Activated T-cell treated with anti-CD3 and anti-CD28 coated beads, Interleukin-2, amount 50 U/mL, for 4 hours (primary cell): ENCODE results near the gene PPIP5K2. TPM values are rescaled to one million over a fixed set of nuclear protein-coding genes. Genes with fewer than 3 reads are reported as not detected.

Source experiments
- ATAC-seq, 2 donors: fragments of 200-7000 bp; cut with Tn5 transposase; one replicate each; pipeline ENCODE4 v1.10.0; 2021
- DNase-seq: peaks from one replicate; pipeline ENCODE4 v3.0.0-alpha.2; 2020
- H3K27me3 Mint-ChIP-seq: one replicate; pipeline ENCODE4 v1.8.0; 2021; ENCODE audit warnings: low read depth, mixed read lengths
- H3K36me3 Mint-ChIP-seq: one replicate; pipeline ENCODE4 v1.8.0; 2022; ENCODE audit warnings: mixed read lengths; ENCODE audit not compliant: insufficient read depth
- H3K4me1 Mint-ChIP-seq: one replicate; pipeline ENCODE4 v1.8.0; 2021; ENCODE audit warnings: low read depth, mixed read lengths
- H3K4me3 Mint-ChIP-seq: one replicate; pipeline ENCODE4 v1.8.0; 2021; ENCODE audit warnings: mild to moderate bottlenecking, moderate library complexity, mixed read lengths
- H3K9me3 Mint-ChIP-seq: one replicate; pipeline ENCODE4 v1.8.0; 2021; ENCODE audit warnings: mixed read lengths
- total RNA-seq, 3 donors: library from RNA; stranded (reverse); gene quantifications; one replicate each; pipeline ENCODE4 v1.2.1, GENCODE V29; 2021

PPIP5K2 gene
- total RNA-seq, 3 donors from 2014 or later, result 40.2 to 56.9 (median 53.9) TPM

- peaks cover 5% of the 10 kb centered on the region for H3K9me3 Mint-ChIP-seq
- H3K4me3 Mint-ChIP-seq, result no peak overlapping the region
- no peak for DNase-seq
- peaks cover 35% of the 10 kb centered on the region for H3K4me1 Mint-ChIP-seq
- no peaks in the 10 kb centered on the region for H3K27me3 Mint-ChIP-seq
- peaks cover 24% of the 10 kb centered on the region for H3K36me3 Mint-ChIP-seq
- ATAC-seq, result no peak
Measured at GRCh38 chr5:103110403-103110802, 9.7 kb upstream of the PPIP5K2 start.

DNA sequence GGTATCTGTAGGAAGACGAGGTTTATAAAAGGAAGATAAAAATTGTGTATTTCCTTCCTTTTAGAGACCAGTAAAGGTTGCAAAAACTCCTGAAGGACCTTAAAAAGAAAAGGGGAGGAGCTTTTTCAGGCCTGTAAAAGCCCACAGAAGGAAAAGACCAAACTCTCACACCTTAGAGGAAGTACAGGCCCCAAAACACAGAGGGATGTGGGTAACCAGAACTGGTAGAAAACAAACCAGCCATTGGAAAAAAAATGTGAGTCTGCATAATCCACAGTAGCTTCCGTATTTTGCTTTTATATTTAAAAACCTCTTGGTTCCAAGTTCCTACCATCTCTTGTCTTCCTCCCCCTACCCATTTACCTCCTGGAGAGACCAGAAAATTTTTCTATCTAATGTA, 8.6 kb upstream of the PPIP5K2 start:
- Mint-ChIP-seq H3K36me3 (peaks cover 19% of the 10 kb centered on the region), H3K4me3 (peak overlapping the region; percentile 57), H3K9me3 (peaks cover 5% of the 10 kb centered on the region), H3K27me3 (no peaks in the 10 kb centered on the region), H3K4me1 (peaks cover 35% of the 10 kb centered on the region)
- DNase-seq, result no peak
- no peak for ATAC-seq

GRCh38 chr5:103112910-103113309, 7.2 kb upstream of the PPIP5K2 start:
- H3K4me3 Mint-ChIP-seq, result no peak overlapping the region
- H3K27me3 Mint-ChIP-seq, result no peaks in the 10 kb centered on the region
- DNase-seq (no peak), ATAC-seq (no peak)
- peaks cover 5% of the 10 kb centered on the region for H3K9me3 Mint-ChIP-seq
- peaks cover 35% of the 10 kb centered on the region for H3K4me1 Mint-ChIP-seq
- peaks cover 11% of the 10 kb centered on the region for H3K36me3 Mint-ChIP-seq

- H3K4me3 Mint-ChIP-seq, result no peak overlapping the region
- no peaks in the 10 kb centered on the region for H3K27me3 Mint-ChIP-seq
- ATAC-seq (no peak), DNase-seq (no peak)
- peaks cover 46% of the 10 kb centered on the region for H3K4me1 Mint-ChIP-seq
- H3K36me3 Mint-ChIP-seq, result peaks cover 4% of the 10 kb centered on the region
- peaks cover 5% of the 10 kb centered on the region for H3K9me3 Mint-ChIP-seq
Measured at GRCh38 chr5:103114440-103114839, 5.7 kb upstream of the PPIP5K2 start.

GRCh38 chr5:103117471-103117991, 2.6 kb upstream of the PPIP5K2 start:
- ATAC-seq (no peak), DNase-seq (no peak)
- Mint-ChIP-seq H3K27me3 (no peaks in the 10 kb centered on the region), H3K4me3 (no peak overlapping the region), H3K4me1 (peaks cover 44% of the 10 kb centered on the region), H3K36me3 (peaks cover 4% of the 10 kb centered on the region), H3K9me3 (no peaks in the 10 kb centered on the region)

- Mint-ChIP-seq H3K9me3 (no peaks in the 10 kb centered on the region), H3K27me3 (no peaks in the 10 kb centered on the region), H3K4me3 (peak overlapping the region; percentile 98), H3K4me1 (peaks cover 43% of the 10 kb centered on the region), H3K36me3 (peaks cover 4% of the 10 kb centered on the region)
- DNase-seq (no peak), ATAC-seq (no peak)
Measured at GRCh38 chr5:103119070-103119764, 884 bp upstream of the PPIP5K2 start.

GRCh38 chr5:103120607-103121200, 603 bp downstream of the PPIP5K2 start:
- Mint-ChIP-seq H3K4me3 (peak overlapping the region; percentile 98), H3K9me3 (no peaks in the 10 kb centered on the region), H3K4me1 (peaks cover 51% of the 10 kb centered on the region), H3K36me3 (peaks cover 2% of the 10 kb centered on the region), H3K27me3 (no peaks in the 10 kb centered on the region)
- no peak for DNase-seq
- no peak for ATAC-seq

DNA sequence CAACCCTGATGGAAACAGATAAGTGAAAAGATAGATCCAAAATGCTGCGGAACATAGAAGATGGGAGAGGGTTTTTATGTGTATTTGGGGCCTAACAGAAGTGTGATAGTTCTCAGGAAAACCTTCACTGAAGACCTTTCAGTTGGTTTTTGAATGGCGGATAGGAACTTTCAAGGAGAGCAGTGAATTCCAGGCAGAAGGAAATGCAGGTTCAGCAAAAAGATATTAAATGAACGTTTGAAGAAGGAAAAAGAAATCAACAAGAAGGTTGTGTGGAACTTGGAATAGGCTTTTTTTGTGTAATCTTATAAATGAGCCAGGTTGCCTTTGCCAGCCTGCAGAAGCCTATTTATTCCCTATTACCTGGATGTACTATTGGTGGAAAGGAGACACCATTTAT, 2.1 kb downstream of the PPIP5K2 start:
- no peaks in the 10 kb centered on the region for H3K27me3 Mint-ChIP-seq
- H3K4me3 Mint-ChIP-seq, result peak overlapping the region; percentile 16
- DNase-seq (no peak), ATAC-seq (no peak)
- H3K36me3 Mint-ChIP-seq, result peaks cover 3% of the 10 kb centered on the region
- H3K4me1 Mint-ChIP-seq, result peaks cover 57% of the 10 kb centered on the region
- H3K9me3 Mint-ChIP-seq, result no peaks in the 10 kb centered on the region

GRCh38 chr5:103126557-103126956, 6.5 kb downstream of the PPIP5K2 start:
- ATAC-seq, result no peak
- no peak for DNase-seq
- no peaks in the 10 kb centered on the region for H3K27me3 Mint-ChIP-seq
- no peaks in the 10 kb centered on the region for H3K9me3 Mint-ChIP-seq
- H3K36me3 Mint-ChIP-seq, result peaks cover 9% of the 10 kb centered on the region
- no peak overlapping the region for H3K4me3 Mint-ChIP-seq
- H3K4me1 Mint-ChIP-seq, result peaks cover 56% of the 10 kb centered on the region

GRCh38 chr5:103127292-103127817, 7.3 kb downstream of the PPIP5K2 start:
- peaks cover 51% of the 10 kb centered on the region for H3K4me1 Mint-ChIP-seq
- H3K4me3 Mint-ChIP-seq, result no peak overlapping the region
- no peak for DNase-seq
- H3K27me3 Mint-ChIP-seq, result no peaks in the 10 kb centered on the region
- peaks cover 9% of the 10 kb centered on the region for H3K36me3 Mint-ChIP-seq
- H3K9me3 Mint-ChIP-seq, result no peaks in the 10 kb centered on the region
- ATAC-seq, result no peak

DNA sequence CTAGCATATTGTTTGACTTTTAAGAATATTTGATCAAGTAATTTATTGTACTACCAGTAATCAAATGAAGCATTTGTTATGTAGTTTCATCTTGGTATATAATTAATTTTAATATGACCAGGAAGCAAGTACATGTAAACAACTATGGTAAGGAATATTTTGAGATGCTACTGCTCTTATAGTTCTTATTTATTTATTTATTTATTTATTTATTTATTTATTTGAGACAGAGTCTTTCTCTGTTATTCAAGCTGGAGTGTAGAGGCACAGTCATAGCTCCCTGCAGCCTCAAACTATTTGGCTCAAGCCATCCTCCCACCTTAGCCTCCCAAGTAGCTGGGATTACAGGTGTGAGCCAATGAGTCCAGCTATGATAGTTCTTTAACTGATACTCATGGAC, 8.1 kb downstream of the PPIP5K2 start:
- ATAC-seq (no peak), DNase-seq (no peak)
- no peaks in the 10 kb centered on the region for H3K27me3 Mint-ChIP-seq
- H3K9me3 Mint-ChIP-seq, result no peaks in the 10 kb centered on the region
- H3K4me3 Mint-ChIP-seq, result no peak overlapping the region
- peaks cover 13% of the 10 kb centered on the region for H3K36me3 Mint-ChIP-seq
- peaks cover 48% of the 10 kb centered on the region for H3K4me1 Mint-ChIP-seq

DNA sequence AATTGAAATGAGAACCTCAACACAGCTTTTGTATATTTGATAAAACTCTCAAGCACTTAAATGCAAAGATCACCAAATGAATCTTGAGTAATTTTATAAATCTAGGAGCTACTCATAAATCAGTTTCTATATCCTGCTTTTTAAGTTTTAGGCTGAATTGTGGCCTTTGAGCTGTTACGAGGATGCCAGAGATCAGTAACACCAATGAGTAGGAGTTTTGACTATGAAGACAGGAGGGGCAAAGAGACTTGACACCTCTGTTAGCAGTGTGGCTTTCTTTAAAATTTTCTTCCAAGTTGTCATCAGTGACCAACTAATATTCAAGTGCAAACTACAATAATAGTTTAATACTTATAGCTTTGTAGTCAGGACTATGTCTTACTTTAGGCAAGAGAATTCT, 12.6 kb downstream of the PPIP5K2 start:
- H3K9me3 Mint-ChIP-seq, result no peaks in the 10 kb centered on the region

DNA sequence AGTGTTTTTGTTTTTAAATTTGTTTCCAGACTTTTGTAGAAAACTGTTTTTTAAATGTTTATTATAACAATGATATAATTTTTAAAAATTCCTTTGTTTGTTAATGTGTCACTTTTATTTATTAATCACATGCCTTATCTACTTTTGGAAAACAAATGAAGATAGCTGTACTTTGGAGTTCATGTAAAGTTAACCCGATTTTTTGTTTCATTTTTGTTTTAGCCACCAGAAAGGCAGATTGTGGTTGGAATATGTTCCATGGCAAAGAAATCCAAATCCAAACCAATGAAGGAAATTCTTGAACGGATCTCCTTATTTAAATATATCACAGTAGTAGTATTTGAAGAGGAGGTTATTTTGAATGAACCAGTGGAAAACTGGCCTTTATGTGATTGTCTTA, 13.1 kb downstream of the PPIP5K2 start:
- H3K27me3 Mint-ChIP-seq, result no peaks in the 10 kb centered on the region
- no peak overlapping the region for H3K4me3 Mint-ChIP-seq
- DNase-seq, result no peak
- peaks cover 10% of the 10 kb centered on the region for H3K36me3 Mint-ChIP-seq
- no peak for ATAC-seq
- peaks cover 31% of the 10 kb centered on the region for H3K4me1 Mint-ChIP-seq
- H3K9me3 Mint-ChIP-seq, result no peaks in the 10 kb centered on the region

More for the DNA sequence above, 12.6 kb downstream of the PPIP5K2 start:
- ATAC-seq (no peak), DNase-seq (no peak)
- no peak overlapping the region for H3K4me3 Mint-ChIP-seq
- H3K36me3 Mint-ChIP-seq, result peaks cover 10% of the 10 kb centered on the region
- H3K4me1 Mint-ChIP-seq, result peaks cover 31% of the 10 kb centered on the region
- no peaks in the 10 kb centered on the region for H3K27me3 Mint-ChIP-seq

GRCh38 chr5:103135461-103135860, 15.4 kb downstream of the PPIP5K2 start:
- no peaks in the 10 kb centered on the region for H3K9me3 Mint-ChIP-seq
- no peaks in the 10 kb centered on the region for H3K27me3 Mint-ChIP-seq
- no peak for ATAC-seq
- peaks cover 23% of the 10 kb centered on the region for H3K4me1 Mint-ChIP-seq
- H3K36me3 Mint-ChIP-seq, result peaks cover 19% of the 10 kb centered on the region
- H3K4me3 Mint-ChIP-seq, result no peak overlapping the region
- no peak for DNase-seq

- DNase-seq (no peak), ATAC-seq (no peak)
- Mint-ChIP-seq H3K4me3 (no peak overlapping the region), H3K9me3 (no peaks in the 10 kb centered on the region), H3K36me3 (peaks cover 14% of the 10 kb centered on the region), H3K4me1 (peaks cover 9% of the 10 kb centered on the region), H3K27me3 (no peaks in the 10 kb centered on the region)
Measured at GRCh38 chr5:103138202-103138690, 18.1 kb downstream of the PPIP5K2 start.
